AG04450 (cell line): Measurements from ENCODE around the gene NT5M. TPM values are rescaled to one million over a fixed set of nuclear protein-coding genes. Genes with fewer than 3 reads are reported as not detected.

Experiments
- CTCF ChIA-PET: fragments of 300-600, 350-600 bp; formaldehyde crosslinking; extraction: SDS; loops from one replicate; lab custom pipeline; 2022; ENCODE audit warnings: antibody characterized with exemption, inconsistent platforms; lab: Charles Lee
- POLR2A ChIA-PET: fragments of 350-600 bp; formaldehyde crosslinking; extraction: SDS; loops from one replicate; lab custom pipeline; 2021; ENCODE audit warnings: antibody characterized with exemption, inconsistent platforms; lab: Yijun Ruan, JAX
- DNase-seq: peaks from one replicate; pipeline ENCODE4 v3.0.0-alpha.2; 2011; ENCODE audit warnings: low read depth, low spot score
- H3K27ac ChIP-seq: one replicate; pipeline ENCODE4 v1.5.1; 2012; ENCODE audit warnings: low read depth, low read length, control low read depth
- H3K27me3 ChIP-seq: one replicate; pipeline ENCODE4 v1.6.0; 2012; ENCODE audit warnings: low read length; ENCODE audit not compliant: control insufficient read depth, insufficient read depth
- H3K4me3 ChIP-seq: 2 replicates; pipeline ENCODE4 v1.5.1; 2011; ENCODE audit warnings: mild to moderate bottlenecking, low read depth, low read length, control low read depth
- H3K9me3 ChIP-seq: 2 replicates; pipeline ENCODE4 v1.5.1; 2012; ENCODE audit warnings: low read length; ENCODE audit not compliant: control insufficient read depth, insufficient read depth
- CTCF ChIP-seq: IDR thresholded peaks from 2 replicates; pipeline ENCODE4 v1.5.1; 2011; ENCODE audit warnings: low read depth, low read length, control low read depth, inconsistent platforms
- polyA plus RNA-seq: library from polyadenylated mRNA; depleted of rRNA; stranded (reverse); fragments of >200 nt; gene quantifications from 2 replicates; pipeline ENCODE4 v1.2.3, GENCODE V29; 2011

Gene NT5M
- polyA plus RNA-seq, 1 experiment = 0.36 TPM

- Histone ChIP-seq H3K27me3 (peaks cover 10% of the 10 kb centered on the region), H3K4me3 (no peak overlapping the region), H3K27ac (no peak overlapping the region), H3K9me3 (peaks cover 10% of the 10 kb centered on the region)
- POLR2A ChIA-PET = no interaction called here
- no peak for TF ChIP-seq CTCF
- no peak for DNase-seq
- CTCF ChIA-PET = interaction anchor here (1.2 to 2.1 kb wide), 4 partner anchors 9 to 277 kb away, joined by 3 to 8 read pairs (median 6); no protein-coding TSS in a partner anchor
Observed at GRCh38 chr17:17365476-17366110, 62.4 kb downstream of the NT5M start.

- Histone ChIP-seq H3K4me3 (no peak overlapping the region), H3K27ac (no peak overlapping the region), H3K27me3 (peaks cover 9% of the 10 kb centered on the region), H3K9me3 (peaks cover 6% of the 10 kb centered on the region; the same call in 1 of the 2 replicates)
- no peak for DNase-seq
- ChIA-PET POLR2A (no interaction called here), CTCF (interaction anchor here (0.7 to 2.1 kb wide), 6 partner anchors 10 to 277 kb away, joined by 3 to 8 read pairs (median 4); partner anchors contain the start of gene RASD1)
- TF ChIP-seq CTCF = no peak
Observed at GRCh38 chr17:17366235-17366634, 63.1 kb downstream of the NT5M start.

GRCh38 chr17:17366941-17367875, 64.0 kb downstream of the NT5M start:
- H3K4me3 ChIP-seq = no peak overlapping the region
- POLR2A ChIA-PET = interaction anchor here (1.0 kb wide), 1 partner anchor 129 kb away, joined by 5 read pairs; the partner anchor contains the start of gene RASD1
- peaks cover 8% of the 10 kb centered on the region for H3K27me3 ChIP-seq
- H3K27ac ChIP-seq = no peak overlapping the region
- H3K9me3 ChIP-seq = peaks cover 6% of the 10 kb centered on the region; the same call in 1 of the 2 replicates
- no peak for TF ChIP-seq CTCF
- CTCF ChIA-PET = interaction anchor here (1.4 to 2.1 kb wide), 4 partner anchors 11 to 276 kb away, joined by 4 to 8 read pairs (median 6); partner anchors contain the start of gene RASD1
- no peak for DNase-seq

DNA sequence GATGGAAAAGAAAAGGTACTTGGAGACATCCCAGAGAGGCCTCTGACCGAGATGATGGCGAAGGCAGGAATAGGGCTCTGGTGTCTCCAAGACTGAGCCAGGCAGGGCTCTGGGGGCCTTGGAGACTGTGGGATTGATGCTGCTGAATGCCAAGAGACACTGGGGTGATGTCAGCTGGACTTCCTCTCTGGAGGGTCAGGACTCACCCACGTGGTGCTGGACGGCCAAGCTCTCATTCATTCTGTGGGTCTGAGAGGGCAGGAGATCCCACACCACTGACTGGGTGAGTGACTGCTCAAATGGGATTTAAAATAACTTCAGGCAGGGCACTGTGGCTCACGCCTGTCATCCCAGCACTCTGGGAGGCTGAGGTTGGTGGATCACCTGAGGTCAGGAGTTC, 64.8 kb downstream of the NT5M start:
- TF ChIP-seq CTCF = no peak

More for the DNA sequence above, 64.8 kb downstream of the NT5M start:
- H3K27me3 ChIP-seq = peaks cover 8% of the 10 kb centered on the region
- no peak overlapping the region for H3K27ac ChIP-seq
- ChIA-PET CTCF (no interaction called here), POLR2A (no interaction called here)
- H3K9me3 ChIP-seq = peaks cover 6% of the 10 kb centered on the region; the same call in 1 of the 2 replicates
- DNase-seq = no peak
- no peak overlapping the region for H3K4me3 ChIP-seq
